ENCODE results near the gene MT2A.

- TF ChIP-seq CTCF (IDR thresholded peaks at IDR 0.05; ENCODE audit: insufficient read depth, low read depth, low read length) (no peak), EZH2 (IDR thresholded peaks at IDR 0.05; ENCODE audit: insufficient read depth, low read length) (no peak)
Observed at GRCh38 chr16:56560447-56560846, 47.9 kb upstream of the MT2A start.

Data from astrocyte (in vitro differentiated cells and primary cell).